Measurements from ENCODE around the gene CD33.
"Not testable (repeated sequence)": the region's sequence is repeated elsewhere in the genome, so short reads cannot be mapped to it uniquely, and the experiment has no call there.

- not testable (repeated sequence) for TF ChIP-seq CTCF (IDR thresholded peaks at IDR 0.05 in 2 of 3, conservative IDR thresholded peaks at IDR 0.05 in 1 of 3; ENCODE audit: insufficient read depth in 2 of 3, low read depth in 1 of 3, low read length in 3 of 3); SRF (CRISPR knock-in tag; IDR thresholded peaks at IDR 0.05); MYBL2 (IDR thresholded peaks at IDR 0.05; ENCODE audit: low read depth); MYBL2 (CRISPR knock-in tag; IDR thresholded peaks at IDR 0.05; ENCODE audit: borderline replicate concordance); NFYB (IDR thresholded peaks at IDR 0.05; ENCODE audit: extremely low read depth, insufficient read length); ZNF668 (CRISPR knock-in tag; IDR thresholded peaks at IDR 0.05); SAFB (IDR thresholded peaks at IDR 0.05; ENCODE audit: borderline replicate concordance, low read depth, low read length); MLLT1 (IDR thresholded peaks at IDR 0.05); REST (IDR thresholded peaks at IDR 0.05; ENCODE audit: borderline replicate concordance); REST (CRISPR knock-in tag; IDR thresholded peaks at IDR 0.05; ENCODE audit: low read depth); KDM5B (IDR thresholded peaks at IDR 0.05; ENCODE audit: insufficient replicate concordance, low read depth, low read length); ZSCAN29 (IDR thresholded peaks at IDR 0.05)
Measured at GRCh38 chr19:51210874-51211361, 14.0 kb upstream of the CD33 start.
